ENCODE measurements around the gene SPAG5. TPM values are rescaled to one million over a fixed set of nuclear protein-coding genes. Genes with fewer than 3 reads are reported as not detected.

The SPAG5 gene
- total RNA-seq, 6 donors from 2014 or later = 4.4 to 34.6 (median 7.4) TPM

GRCh38 chr17:28597606-28598383 lies 1.0 kb downstream of the SPAG5 start:
- Histone ChIP-seq H3K36me3 (no peaks in the 10 kb centered on the region), H3K27me3 (no peaks in the 10 kb centered on the region), H3K4me3 (peak overlapping the region in 3 of 4 donors; percentile 55 to 62 (median 60)), H3K9me3 (no peaks in the 10 kb centered on the region), H3K27ac (peak overlapping the region in 2 of 4 donors; percentile 95 to 96), H3K4me1 (peaks cover 17 to 21% (median 17%) of the 10 kb centered on the region in 4 donors)
- TF ChIP-seq CTCF (IDR thresholded peaks at IDR 0.05) (no peak), EP300 (IDR thresholded peaks at IDR 0.05) (no peak), POLR2A (IDR thresholded peaks at IDR 0.05) (no peak), POLR2AphosphoS5 (IDR thresholded peaks at IDR 0.05) (no peak)
- DNase-seq = no peak
- 28 to 34% methylated on average over 5 of the region's 5 CpGs for WGBS, 2 donors
- ATAC-seq (ENCODE audit: low FRiP score in 2 of 2) = no peak

DNA sequence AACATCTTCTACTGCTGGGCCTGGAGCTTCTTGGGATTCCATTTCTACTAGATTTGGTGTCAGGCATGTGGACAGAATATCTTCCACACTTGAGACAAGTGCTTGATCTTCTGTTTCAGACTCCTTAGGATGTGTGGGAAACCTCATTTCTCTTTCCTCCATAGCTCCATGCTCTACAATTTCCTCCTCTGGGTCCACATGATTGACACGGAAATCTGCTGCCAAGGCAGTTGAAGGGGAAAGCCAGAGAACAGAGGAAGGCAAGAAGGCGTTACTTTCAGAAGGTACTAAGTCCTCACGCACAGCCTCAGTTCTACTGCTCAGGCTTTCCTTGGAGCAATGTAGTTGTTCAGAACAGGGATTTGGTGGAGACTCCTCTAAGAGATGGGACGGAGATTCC lies 6.6 kb downstream of the SPAG5 start:
- WGBS, 2 donors = 87 to 89% methylated on average over 4 of the region's 4 CpGs
- no peak for DNase-seq
- Histone ChIP-seq H3K36me3 (peaks cover 0 to 3% (median 0%) of the 10 kb centered on the region in 4 donors), H3K27ac (no peak overlapping the region), H3K4me3 (no peak overlapping the region), H3K4me1 (no peaks in the 10 kb centered on the region), H3K9me3 (no peaks in the 10 kb centered on the region), H3K27me3 (no peaks in the 10 kb centered on the region)
- ATAC-seq (ENCODE audit: low FRiP score in 2 of 2) = no peak
- TF ChIP-seq EP300 (IDR thresholded peaks at IDR 0.05) = no peak
- no peak for TF ChIP-seq POLR2AphosphoS5 (IDR thresholded peaks at IDR 0.05)
- no peak for TF ChIP-seq POLR2A (IDR thresholded peaks at IDR 0.05)
- TF ChIP-seq CTCF (IDR thresholded peaks at IDR 0.05) = no peak

DNA sequence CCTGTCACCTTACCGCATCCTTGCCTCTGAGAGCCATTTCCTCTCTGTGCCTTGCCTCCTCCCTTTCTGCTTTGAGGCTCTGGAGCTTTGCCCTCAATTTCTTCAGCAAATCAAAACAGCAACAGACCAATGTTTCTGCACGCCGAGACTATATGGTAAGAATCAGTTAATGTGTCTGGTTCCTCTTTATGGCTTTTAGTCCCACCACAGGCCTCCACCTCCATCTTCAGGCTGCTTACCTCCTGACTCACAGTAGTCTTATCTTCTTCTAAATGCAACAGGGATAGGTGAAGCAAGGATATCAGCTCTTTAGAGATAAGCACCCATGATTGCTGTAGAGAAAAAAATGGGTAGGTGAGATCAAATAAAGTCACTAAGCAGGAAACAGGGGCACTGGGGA lies 13.0 kb downstream of the SPAG5 start:
- WGBS, 2 donors = 85 to 88% methylated on average over 3 of the region's 3 CpGs
- peaks cover 0 to 12% (median 9%) of the 10 kb centered on the region in 4 donors for H3K36me3 ChIP-seq
- no peak for ATAC-seq (ENCODE audit: low FRiP score in 2 of 2)
- no peak for DNase-seq
- no peak overlapping the region for H3K4me3 ChIP-seq
- H3K4me1 ChIP-seq = no peaks in the 10 kb centered on the region
- no peaks in the 10 kb centered on the region for H3K27me3 ChIP-seq
- no peak overlapping the region for H3K27ac ChIP-seq
- H3K9me3 ChIP-seq = no peaks in the 10 kb centered on the region
- TF ChIP-seq POLR2AphosphoS5 (IDR thresholded peaks at IDR 0.05) (no peak), CTCF (IDR thresholded peaks at IDR 0.05) (no peak), POLR2A (IDR thresholded peaks at IDR 0.05) (no peak)

DNA sequence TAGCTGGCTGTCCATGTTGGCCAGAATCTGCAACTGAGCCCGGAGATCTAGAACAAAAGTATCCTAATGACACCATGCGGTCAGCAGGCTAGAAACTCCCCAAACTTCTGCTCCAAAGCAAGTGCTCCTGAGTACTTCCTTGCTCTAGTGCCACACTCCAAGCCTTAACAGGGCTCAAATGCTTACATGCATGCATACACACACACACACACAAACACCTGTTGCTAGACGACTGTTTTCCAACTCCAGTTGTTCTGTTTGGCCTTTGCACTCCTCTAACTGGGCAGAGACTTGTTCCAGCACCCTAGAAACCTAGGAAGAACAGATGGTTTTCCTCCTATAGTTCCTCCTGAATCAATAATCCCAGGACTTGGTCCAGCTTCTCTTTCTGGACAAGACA lies 14.4 kb downstream of the SPAG5 start:
- Histone ChIP-seq H3K27me3 (no peaks in the 10 kb centered on the region), H3K27ac (no peak overlapping the region), H3K36me3 (peaks cover 0 to 12% (median 9%) of the 10 kb centered on the region in 4 donors), H3K4me3 (no peak overlapping the region), H3K9me3 (no peaks in the 10 kb centered on the region), H3K4me1 (no peaks in the 10 kb centered on the region)
- DNase-seq (no peak), ATAC-seq (ENCODE audit: low FRiP score in 2 of 2) (no peak)
- 80 to 100% methylated on average over 1 to 3 of the region's 3 CpGs for WGBS, 2 donors
- TF ChIP-seq EP300 (IDR thresholded peaks at IDR 0.05) (no peak), CTCF (IDR thresholded peaks at IDR 0.05) (no peak), POLR2A (IDR thresholded peaks at IDR 0.05) (no peak), POLR2AphosphoS5 (IDR thresholded peaks at IDR 0.05) (no peak)

DNA sequence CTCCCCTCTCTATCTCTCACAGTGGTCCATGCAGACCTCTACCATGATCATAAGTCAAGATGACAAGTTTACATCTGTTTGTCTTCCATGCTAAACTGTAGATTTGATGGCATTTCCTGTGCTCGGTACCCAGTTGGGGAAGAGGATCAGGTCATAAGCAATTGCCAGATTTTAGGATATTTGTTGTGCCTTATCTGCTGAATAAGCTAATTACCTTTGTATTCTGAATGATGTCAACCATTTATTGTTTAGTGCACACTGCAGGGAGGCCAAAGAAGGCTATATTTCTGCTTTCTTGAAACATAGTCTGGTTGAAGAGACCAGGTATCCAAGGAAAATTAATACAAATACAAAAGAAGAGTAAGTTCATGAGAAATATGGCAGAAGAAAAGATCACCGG lies 16.3 kb downstream of the SPAG5 start:
- Histone ChIP-seq H3K4me1 (no peaks in the 10 kb centered on the region), H3K9me3 (no peaks in the 10 kb centered on the region), H3K27ac (no peak overlapping the region), H3K4me3 (no peak overlapping the region), H3K27me3 (no peaks in the 10 kb centered on the region), H3K36me3 (peaks cover 0 to 12% (median 9%) of the 10 kb centered on the region in 4 donors)
- no peak for DNase-seq
- TF ChIP-seq CTCF (IDR thresholded peaks at IDR 0.05) (no peak), EP300 (IDR thresholded peaks at IDR 0.05) (no peak), POLR2AphosphoS5 (IDR thresholded peaks at IDR 0.05) (no peak), POLR2A (IDR thresholded peaks at IDR 0.05) (no peak)
- no peak for ATAC-seq (ENCODE audit: low FRiP score in 2 of 2)
- 90 to 98% methylated on average over 2 of the region's 2 CpGs for WGBS, 2 donors
